SK-N-SH (cell line): ENCODE results near the gene TBX6. TPM values are rescaled to one million over a fixed set of nuclear protein-coding genes. Genes with fewer than 3 reads are reported as not detected.

Source experiments
- CTCF ChIA-PET: fragments of 300-600, 350-600 bp; formaldehyde crosslinking; extraction: SDS; loops from one replicate; lab custom pipeline; 2021; lab: Yijun Ruan, JAX
- POLR2A ChIA-PET: fragments of 350-600 bp; sonication (Branson Sonifier 250); formaldehyde crosslinking; extraction: SDS; loops from one replicate; lab custom pipeline; 2020; ENCODE audit warnings: antibody characterized with exemption, inconsistent platforms; lab: Yijun Ruan, JAX
- DNase-seq: peaks from one replicate; pipeline ENCODE4 v3.0.0; 2012
- H2AFZ ChIP-seq: fragments of 200-600 bp; sonication (generic); 2 replicates; pipeline ENCODE4 v1.8.1; 2016; ENCODE audit warnings: antibody characterized with exemption, mild to moderate bottlenecking, low read depth
- H3F3A ChIP-seq: fragments of 200-600 bp; sonication (generic); replicated peaks from 2 replicates; pipeline ENCODE3; 2016; ENCODE audit warnings: antibody characterized with exemption, mild to moderate bottlenecking; ENCODE audit not compliant: insufficient read depth
- H3K27ac ChIP-seq, 2 experiments: fragments of 200-500 bp in 1 of 2; fragments of 200-600 bp in 1 of 2; sonication (Bioruptor generic) in 1 of 2; sonication (generic), shearing (Covaris generic) in 1 of 2; 2 replicates each; pipeline versions ENCODE4 v1.5.1 to v1.6.1; 2014 to 2016; ENCODE audit warnings: low read depth in 2 of 2, inconsistent platforms in 1 of 2, low read length in 1 of 2, mild to moderate bottlenecking in 1 of 2, mixed read lengths in 1 of 2
- H3K27me3 ChIP-seq: fragments of 200-600 bp; sonication (generic), shearing (Covaris generic); 2 replicates; pipeline ENCODE4 v1.6.1; 2016; ENCODE audit warnings: mixed run types; ENCODE audit not compliant: insufficient read depth
- H3K36me3 ChIP-seq, 2 experiments: fragments of 200-500 bp in 1 of 2; fragments of 200-600 bp in 1 of 2; sonication (Bioruptor generic) in 1 of 2; sonication (generic) in 1 of 2; replicated peaks in 1 of 2; 2 replicates each; pipeline versions ENCODE3 to v1.5.1; 2014 to 2016; ENCODE audit warnings: low read length in 1 of 2, mild to moderate bottlenecking in 1 of 2; ENCODE audit not compliant: insufficient read depth in 2 of 2, control insufficient read depth in 1 of 2
- H3K4me1 ChIP-seq, 2 experiments: fragments of 200-500 bp in 1 of 2; fragments of 200-600 bp in 1 of 2; sonication (Bioruptor generic) in 1 of 2; sonication (generic), shearing (Covaris generic) in 1 of 2; 2 replicates each; pipeline versions ENCODE4 v1.5.1 to v1.6.1; 2014 to 2016; ENCODE audit warnings: low read depth in 1 of 2, low read length in 1 of 2, mixed run types in 1 of 2; ENCODE audit not compliant: insufficient read depth in 2 of 2, control insufficient read depth in 1 of 2
- H3K4me2 ChIP-seq: fragments of 200-600 bp; sonication (generic), shearing (Covaris generic); 2 replicates; pipeline ENCODE4 v1.6.1; 2017; ENCODE audit warnings: mixed run types
- H3K4me3 ChIP-seq, 2 experiments: fragments of 200-500 bp in 1 of 2; fragments of 200-600 bp in 1 of 2; sonication (Bioruptor generic) in 1 of 2; sonication (generic), shearing (Covaris generic) in 1 of 2; 2 replicates each; pipeline versions ENCODE4 v1.5.1 to v1.8.1; 2014 to 2016; ENCODE audit warnings: low read depth in 2 of 2, inconsistent platforms in 1 of 2, low read length in 1 of 2, mild to moderate bottlenecking in 1 of 2, mixed read lengths in 1 of 2, moderate library complexity in 1 of 2
- H3K79me2 ChIP-seq: fragments of 200-600 bp; sonication (generic); 2 replicates; pipeline ENCODE4 v1.8.1; 2017; ENCODE audit warnings: mild to moderate bottlenecking; ENCODE audit not compliant: insufficient read depth
- H3K9ac ChIP-seq: fragments of 200-600 bp; sonication (generic); 2 replicates; pipeline ENCODE4 v1.6.1; 2017; ENCODE audit warnings: mixed run types
- H3K9me2 ChIP-seq: fragments of 200-600 bp; sonication (generic); 2 replicates; pipeline ENCODE4 v1.6.1; 2017; ENCODE audit warnings: mixed run types
- H3K9me3 ChIP-seq: fragments of 200-600 bp; sonication (generic); 2 replicates; pipeline ENCODE4 v1.6.1; 2017; ENCODE audit warnings: mixed run types, mild to moderate bottlenecking, moderate library complexity
- H4K20me1 ChIP-seq: fragments of 200-600 bp; sonication (generic); 2 replicates; pipeline ENCODE4 v1.6.1; 2017; ENCODE audit warnings: mild to moderate bottlenecking, mixed run types; ENCODE audit not compliant: insufficient read depth
- CTCF ChIP-seq: fragments of 200-600 bp; sonication (generic); IDR thresholded peaks from 2 replicates; pipeline ENCODE4 v1.6.1; 2017; ENCODE audit warnings: antibody characterized with exemption, mild to moderate bottlenecking, moderate library complexity
- FOSL2 ChIP-seq: IDR thresholded peaks from 2 replicates; pipeline ENCODE4 v1.4.0; 2012; ENCODE audit warnings: low read depth, mild to moderate bottlenecking, moderate library complexity, borderline replicate concordance
- FOXJ3 ChIP-seq: sonication (generic); formaldehyde crosslinking; IDR thresholded peaks from 2 replicates; pipeline ENCODE4 v1.5.1; 2020; ENCODE audit warnings: mild to moderate bottlenecking, missing genetic modification reagents
- GABPA ChIP-seq: IDR thresholded peaks from 2 replicates; pipeline ENCODE4 v1.4.0; 2012; ENCODE audit warnings: low read depth, mild to moderate bottlenecking
- GATA2 ChIP-seq: sonication (generic); formaldehyde crosslinking; IDR thresholded peaks from 2 replicates; pipeline ENCODE4 v1.5.0; 2020; ENCODE audit warnings: mild to moderate bottlenecking, missing genetic modification reagents
- IRF3 ChIP-seq: fragments of 150-350 bp; IDR thresholded peaks from 2 replicates; pipeline ENCODE4 v1.6.1; 2016; ENCODE audit warnings: mild to moderate bottlenecking, low read depth, low read length
- MAX ChIP-seq: IDR thresholded peaks from 2 replicates; pipeline ENCODE4 v1.4.0; 2012; ENCODE audit warnings: low read depth
- MEF2A ChIP-seq: IDR thresholded peaks from 2 replicates; pipeline ENCODE4 v1.4.0; 2012; ENCODE audit warnings: low read depth, borderline replicate concordance
- MXI1 ChIP-seq: IDR thresholded peaks from 2 replicates; pipeline ENCODE4 v1.6.1; 2012; ENCODE audit warnings: mild to moderate bottlenecking, low read depth, low read length, improper control_type of control experiment
- NFIC ChIP-seq: IDR thresholded peaks from 2 replicates; pipeline ENCODE4 v1.4.0; 2012; ENCODE audit warnings: borderline replicate concordance
- NRF1 ChIP-seq: IDR thresholded peaks from 2 replicates; pipeline ENCODE4 v1.6.1; 2012; ENCODE audit warnings: low read depth, mild to moderate bottlenecking, low read length
- RAD21 ChIP-seq: IDR thresholded peaks from 2 replicates; pipeline ENCODE4 v1.6.1; 2012; ENCODE audit warnings: mild to moderate bottlenecking, low read length
- RCOR1 ChIP-seq: fragments of 150-350 bp; IDR thresholded peaks from 2 replicates; pipeline ENCODE4 v1.6.1; 2017; ENCODE audit warnings: antibody characterized with exemption, low read length
- RFX5 ChIP-seq: IDR thresholded peaks from 2 replicates; pipeline ENCODE4 v1.6.1; 2012; ENCODE audit warnings: mild to moderate bottlenecking, improper control_type of control experiment, low read length
- RXRA ChIP-seq: IDR thresholded peaks from 2 replicates; pipeline ENCODE4 v1.4.0; 2012; ENCODE audit warnings: low read depth, mild to moderate bottlenecking, borderline replicate concordance
- SIN3A ChIP-seq: IDR thresholded peaks from 2 replicates; pipeline ENCODE4 v1.6.1; 2012; ENCODE audit warnings: low read depth, mild to moderate bottlenecking, low read length, moderate library complexity, borderline replicate concordance
- TAF1 ChIP-seq: IDR thresholded peaks from 2 replicates; pipeline ENCODE4 v1.6.1; 2012; ENCODE audit warnings: low read depth, mild to moderate bottlenecking, low read length, moderate library complexity, borderline replicate concordance
- ZBTB33 ChIP-seq: IDR thresholded peaks from 2 replicates; pipeline ENCODE4 v1.4.0; 2012; ENCODE audit warnings: low read depth, borderline replicate concordance
- WGBS: methylation state at CpG from one replicate; pipeline ENCODE4 v1.1.6; 2017; ENCODE audit warnings: low lambda C conversion rate; 5-methylcytosine and 5-hydroxymethylcytosine counted together
- polyA plus RNA-seq, 3 experiments: library from polyadenylated mRNA; depleted of rRNA; stranded (reverse); fragments of >200 nt; gene quantifications; 2 replicates each; pipeline ENCODE4 v1.2.3, GENCODE V29; 2012

The TBX6 gene
- polyA plus RNA-seq, 1 of the 3 experiments (the other 2 are of a cell fraction) = 0.18 TPM

- no peak overlapping the region for H3K27ac ChIP-seq
- peaks cover 5% of the 10 kb centered on the region in 2 experiments; a peak in 2 of 4 replicates for H3K4me1 ChIP-seq
- H3K79me2 ChIP-seq = peaks cover 36% of the 10 kb centered on the region; the same call in 1 of the 2 replicates
- DNase-seq = peak; percentile 56
- no peak overlapping the region for H2AFZ ChIP-seq
- no peak for TF ChIP-seq MXI1
- no peak for TF ChIP-seq RCOR1
- no peak for TF ChIP-seq IRF3
- no peak for TF ChIP-seq SIN3A
- TF ChIP-seq RFX5 = no peak
- 0 out of 2 replicates have a peak, but pooled peaks have one; percentile 4 for TF ChIP-seq RAD21
- TF ChIP-seq NRF1 = no peak
- TF ChIP-seq FOXJ3 (CRISPR knock-in tag) = no peak
- no peak for TF ChIP-seq GATA2
- peak; percentile 57 for TF ChIP-seq CTCF
- no peak for TF ChIP-seq ZBTB33
- TF ChIP-seq MEF2A = no peak
- TF ChIP-seq FOSL2 = no peak
- no peak for TF ChIP-seq MAX
- no peak for TF ChIP-seq TAF1
- TF ChIP-seq NFIC = no peak
- no peak for TF ChIP-seq RXRA
- TF ChIP-seq GABPA = no peak
- ChIA-PET POLR2A (interaction anchor here (0.7 to 1.4 kb wide), 2 partner anchors 8 to 10 kb away, joined by 3 to 4 read pairs; partner anchors contain the start of gene ALDOA), CTCF (interaction anchor here (0.8 to 4.6 kb wide), 8 partner anchors 9 to 247 kb away, joined by 3 to 24 read pairs (median 5); partner anchors contain the start of genes TBX6 and TLCD3B)
- no peaks in the 10 kb centered on the region for H3K9me3 ChIP-seq
- peak overlapping the region; percentile 47; the same call in 1 of the 2 replicates for H3K4me2 ChIP-seq
- no peaks in the 10 kb centered on the region for H3K9me2 ChIP-seq
- peaks cover 22% of the 10 kb centered on the region for H3F3A ChIP-seq
- no peaks in the 10 kb centered on the region for H3K27me3 ChIP-seq
- no peaks in the 10 kb centered on the region for H4K20me1 ChIP-seq
- H3K4me3 ChIP-seq = peak overlapping the region in 1 of 2 experiments; percentile 31; a peak in 1 of 4 replicates
- 54% methylated on average over 6 of the region's 10 CpGs for WGBS
- peaks cover 0 to 7% of the 10 kb centered on the region in 2 experiments for H3K36me3 ChIP-seq
- no peak overlapping the region for H3K9ac ChIP-seq
These were observed 36.7 kb downstream of the TBX6 start for GRCh38 chr16:30054959-30055553.
